Uterus (tissue), 2 donors: ENCODE data around the gene NDUFB6.

ENCODE experiments used
- CTCF ChIP-seq, 4 experiments: fragments of 200-600 bp in 2 of 4; fragments of 450-650 bp in 2 of 4; sonication (generic) in 2 of 4; IDR thresholded peaks; one replicate each; pipeline ENCODE4 v1.5.1; 2016 to 2019; ENCODE audit warnings: antibody characterized with exemption in 4 of 4, mild to moderate bottlenecking in 2 of 4, moderate library complexity in 1 of 4
- POLR2A ChIP-seq, 2 donors: fragments of 450-650 bp; IDR thresholded peaks; one replicate each; pipeline ENCODE4 v1.6.1; 2016; ENCODE audit warnings: antibody characterized with exemption in 2 of 2, mild to moderate bottlenecking in 1 of 2, moderate library complexity in 1 of 2

- TF ChIP-seq CTCF (IDR thresholded peaks at IDR 0.05) (no peak), POLR2A (IDR thresholded peaks at IDR 0.05) (no peak)
Observed at GRCh38 chr9:32565967-32566366, 7.0 kb downstream of the NDUFB6 start.
